NCI-H526 (cell line): ENCODE data around the gene IWS1.
"Not testable (repeated sequence)": the region's sequence is repeated elsewhere in the genome, so short reads cannot be mapped to it uniquely, and the experiment has no call there.

Experiments
- DNase-seq, 2 experiments: peaks; one replicate each; lab custom pipeline; 2025; lab: John Stamatoyannopoulos, UW

Gene IWS1

GRCh38 chr2:127526132-127527000 is at the start of gene IWS1:
Gene IWS1, minus strand, starts transcription at chr2:127526489. Its CDS starts 281 bp downstream, at chr2:127526208.
- peak; percentile 96 to 98 for DNase-seq

- no peak for DNase-seq
Observed at GRCh38 chr2:127575941-127576432, 49.7 kb upstream of the IWS1 start.

- DNase-seq, result no peak
Observed at GRCh38 chr2:127575185-127575765, 49.0 kb upstream of the IWS1 start.

- DNase-seq, result no peak
Observed at GRCh38 chr2:127574656-127575055, 48.4 kb upstream of the IWS1 start.

GRCh38 chr2:127573771-127574170 is 47.5 kb upstream of the IWS1 start:
- no peak for DNase-seq

- no peak for DNase-seq
Observed at GRCh38 chr2:127573298-127573697, 47.0 kb upstream of the IWS1 start.

- no peak for DNase-seq
Observed at GRCh38 chr2:127572841-127573240, 46.6 kb upstream of the IWS1 start.

- DNase-seq, result not testable (repeated sequence)
Observed at GRCh38 chr2:127572352-127572751, 46.1 kb upstream of the IWS1 start.

GRCh38 chr2:127570282-127571250 is 44.3 kb upstream of the IWS1 start:
- no peak for DNase-seq

GRCh38 chr2:127569666-127570065 is 43.4 kb upstream of the IWS1 start:
- no peak for DNase-seq

- DNase-seq, result no peak
Observed at GRCh38 chr2:127568128-127568527, 41.8 kb upstream of the IWS1 start.

- no peak for DNase-seq
Observed at GRCh38 chr2:127567351-127567854, 41.1 kb upstream of the IWS1 start.

GRCh38 chr2:127566576-127566975 is 40.3 kb upstream of the IWS1 start:
- DNase-seq, result no peak

GRCh38 chr2:127566139-127566417 is 39.8 kb upstream of the IWS1 start:
- no peak for DNase-seq

GRCh38 chr2:127565261-127566138 is 39.2 kb upstream of the IWS1 start:
- DNase-seq, result no peak

- DNase-seq, result no peak
Observed at GRCh38 chr2:127564429-127565260, 38.4 kb upstream of the IWS1 start.

- DNase-seq, result no peak
Observed at GRCh38 chr2:127563458-127564428, 37.5 kb upstream of the IWS1 start.

GRCh38 chr2:127562936-127563335 is 36.6 kb upstream of the IWS1 start:
- DNase-seq, result no peak

GRCh38 chr2:127561371-127561770 is 35.1 kb upstream of the IWS1 start:
- no peak for DNase-seq
